ENCODE results near the gene SHISA2.

The SHISA2 gene

GRCh38 chr13:26017196-26017921 is 34.5 kb downstream of the SHISA2 start:
- no peak for DNase-seq

GRCh38 chr13:26016189-26016588 is 35.6 kb downstream of the SHISA2 start:
- no peak for DNase-seq

- DNase-seq = no peak
Observed at GRCh38 chr13:26015271-26016125, 36.3 kb downstream of the SHISA2 start.

- no peak for DNase-seq
Observed at GRCh38 chr13:26012995-26013394, 38.8 kb downstream of the SHISA2 start.

GRCh38 chr13:26011996-26012821 is 39.6 kb downstream of the SHISA2 start:
- DNase-seq = peak; percentile 34

- no peak for DNase-seq
Observed at GRCh38 chr13:26011208-26011573, 40.6 kb downstream of the SHISA2 start.

- no peak for DNase-seq
Observed at GRCh38 chr13:26010487-26011207, 41.2 kb downstream of the SHISA2 start.

- DNase-seq = no peak
Observed at GRCh38 chr13:26007261-26008125, 44.3 kb downstream of the SHISA2 start.

All from stimulated activated CD4-positive, alpha-beta T cell treated with anti-CD3 and anti-CD28 coated beads, Interleukin-1b, Interleukin-23, amount 100 ng/mL, for 48 hours (primary cell).